WTC11 (cell line): Measurements from ENCODE around the gene MTURN. TPM values are rescaled to one million over a fixed set of nuclear protein-coding genes. Genes with fewer than 3 reads are reported as not detected.

Experiments
- ATAC-seq: fragments of 200-7000 bp; cut with Tn5 transposase; 2 replicates; pipeline ENCODE4 v1.10.0; 2021; ENCODE audit warnings: mild to moderate bottlenecking, moderate library complexity
- CTCF ChIA-PET: fragments of 300-600 bp; sonication (Branson Sonifier 250); formaldehyde crosslinking; loops from one replicate; lab custom pipeline; 2021; ENCODE audit warnings: antibody characterized with exemption; lab: Charles Lee
- POLR2A ChIA-PET: fragments of 350-600 bp; sonication (Branson Sonifier 250); formaldehyde crosslinking; loops from one replicate; lab custom pipeline; 2021; ENCODE audit warnings: antibody characterized with exemption; lab: Charles Lee
- DNase-seq: peaks from one replicate; pipeline ENCODE4 v3.0.0; 2021; ENCODE audit warnings: low spot score
- H3K27ac Mint-ChIP-seq: 2 replicates; pipeline ENCODE4 v1.8.0; 2021; ENCODE audit warnings: mixed read lengths
- H3K27me3 Mint-ChIP-seq: 2 replicates; pipeline ENCODE4 v1.8.0; 2021; ENCODE audit warnings: low read depth, mild to moderate bottlenecking, moderate library complexity, mixed read lengths
- H3K36me3 Mint-ChIP-seq: 2 replicates; pipeline ENCODE4 v1.8.0; 2021; ENCODE audit warnings: mixed read lengths
- H3K4me1 Mint-ChIP-seq: 2 replicates; pipeline ENCODE4 v1.8.0; 2022; ENCODE audit warnings: mixed read lengths
- H3K4me3 Mint-ChIP-seq: 2 replicates; pipeline ENCODE4 v1.8.0; 2021; ENCODE audit warnings: mild to moderate bottlenecking, moderate library complexity, mixed read lengths
- H3K9me3 Mint-ChIP-seq: 2 replicates; pipeline ENCODE4 v1.8.0; 2021; ENCODE audit warnings: mixed read lengths
- FOXP1 ChIP-seq: sonication (generic); formaldehyde crosslinking; IDR thresholded peaks from 2 replicates; pipeline ENCODE4 v1.8.0; 2022; ENCODE audit warnings: missing genetic modification reagents, mild to moderate bottlenecking, moderate library complexity, borderline replicate concordance
- GRHL2 ChIP-seq: fragments of 250-450 bp; sonication (Bioruptor Pico); IDR thresholded peaks from 2 replicates; pipeline ENCODE4 v1.8.0; 2022; ENCODE audit warnings: mild to moderate bottlenecking, moderate library complexity; ENCODE audit not compliant: insufficient replicate concordance, severe bottlenecking
- NFYB ChIP-seq: sonication (generic); formaldehyde crosslinking; conservative IDR thresholded peaks from 2 replicates; pipeline ENCODE4 v1.8.0; 2022; ENCODE audit warnings: low read depth, missing genetic modification reagents
- ZNF416 ChIP-seq: fragments of 250-450 bp; sonication (Bioruptor Pico); IDR thresholded peaks from 2 replicates; pipeline ENCODE4 v1.9.0; 2021; ENCODE audit warnings: mild to moderate bottlenecking, inconsistent platforms
- total RNA-seq: library from RNA; stranded (reverse); gene quantifications from 3 replicates; pipeline ENCODE4 v1.2.3, GENCODE V29; 2021
- TF ChIP-seq, protein P1 (sequence below): sonication (generic); formaldehyde crosslinking; IDR thresholded peaks from 2 replicates; pipeline ENCODE4 v1.8.0; 2022; ENCODE audit warnings: missing genetic modification reagents
- TF ChIP-seq, protein P2 (sequence below): fragments of 250-450 bp; sonication (Bioruptor Pico); IDR thresholded peaks from 2 replicates; pipeline ENCODE4 v1.9.0; 2021; ENCODE audit warnings: mild to moderate bottlenecking, borderline replicate concordance
- TF ChIP-seq, protein P3 (sequence below): sonication (generic); formaldehyde crosslinking; IDR thresholded peaks from 2 replicates; pipeline ENCODE4 v1.8.1; 2023; ENCODE audit warnings: mild to moderate bottlenecking, moderate library complexity, missing genetic modification reagents
- TF ChIP-seq, protein P4 (sequence below): fragments of 200-600 bp; IDR thresholded peaks from 2 replicates; pipeline ENCODE4 v1.8.0; 2022; ENCODE audit warnings: antibody characterized with exemption
- TF ChIP-seq, protein P5 (sequence below): sonication (generic); formaldehyde crosslinking; IDR thresholded peaks from 2 replicates; pipeline ENCODE4 v1.8.0; 2022; ENCODE audit warnings: mild to moderate bottlenecking, missing genetic modification reagents
- TF ChIP-seq, protein P6 (sequence below): sonication (generic); formaldehyde crosslinking; conservative IDR thresholded peaks from 2 replicates; pipeline ENCODE4 v1.8.1; 2022; ENCODE audit warnings: mild to moderate bottlenecking, missing genetic modification reagents

The MTURN gene
- total RNA-seq, 1 experiment from 2014 or later, result 5.0 TPM

DNA sequence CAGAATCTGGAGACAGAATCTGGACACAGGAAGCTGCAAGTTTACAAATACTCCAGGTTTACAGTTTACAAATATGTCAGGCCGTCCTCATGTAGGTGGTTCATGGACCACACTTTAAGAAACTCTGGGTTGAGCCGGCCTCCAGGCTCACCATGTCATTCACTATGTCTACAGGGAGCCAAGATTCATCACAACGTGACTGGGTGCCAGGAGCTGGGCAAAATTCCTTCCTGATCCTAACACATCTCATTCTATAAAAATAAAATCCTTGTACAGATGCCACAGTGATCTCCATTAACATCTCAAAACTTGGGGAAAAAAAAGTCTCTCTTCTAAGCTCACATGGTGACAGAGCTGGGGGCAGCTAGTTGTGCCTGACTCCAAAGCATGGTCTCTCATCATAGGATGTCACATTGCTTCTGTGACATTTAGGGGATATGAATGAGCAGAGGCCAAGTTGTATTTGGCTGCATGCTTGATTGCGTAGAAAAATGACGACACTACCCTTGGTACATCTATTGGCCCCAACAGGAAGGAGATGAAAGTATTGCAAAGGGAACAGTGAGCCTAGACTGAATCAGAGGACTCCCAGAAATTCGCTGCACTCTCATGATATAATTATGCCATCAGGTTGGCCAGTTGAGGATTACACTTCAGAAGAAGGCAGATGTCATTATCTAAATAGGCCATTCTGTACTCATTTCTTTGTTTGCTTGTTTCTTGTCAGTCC, 35.9 kb downstream of the MTURN start:
- Mint-ChIP-seq H3K27me3 (peaks cover 18% of the 10 kb centered on the region), H3K36me3 (no peaks in the 10 kb centered on the region), H3K4me3 (no peak overlapping the region), H3K4me1 (peaks cover 38% of the 10 kb centered on the region), H3K27ac (no peak overlapping the region), H3K9me3 (no peaks in the 10 kb centered on the region)
- no peak for ATAC-seq
- POLR2A ChIA-PET, result no interaction called here
- no peak for DNase-seq
- CTCF ChIA-PET, result interaction anchor here (1.5 kb wide), 1 partner anchor 105 kb away, joined by 3 read pairs; no protein-coding TSS in a partner anchor
- TF ChIP-seq, protein P1, sequence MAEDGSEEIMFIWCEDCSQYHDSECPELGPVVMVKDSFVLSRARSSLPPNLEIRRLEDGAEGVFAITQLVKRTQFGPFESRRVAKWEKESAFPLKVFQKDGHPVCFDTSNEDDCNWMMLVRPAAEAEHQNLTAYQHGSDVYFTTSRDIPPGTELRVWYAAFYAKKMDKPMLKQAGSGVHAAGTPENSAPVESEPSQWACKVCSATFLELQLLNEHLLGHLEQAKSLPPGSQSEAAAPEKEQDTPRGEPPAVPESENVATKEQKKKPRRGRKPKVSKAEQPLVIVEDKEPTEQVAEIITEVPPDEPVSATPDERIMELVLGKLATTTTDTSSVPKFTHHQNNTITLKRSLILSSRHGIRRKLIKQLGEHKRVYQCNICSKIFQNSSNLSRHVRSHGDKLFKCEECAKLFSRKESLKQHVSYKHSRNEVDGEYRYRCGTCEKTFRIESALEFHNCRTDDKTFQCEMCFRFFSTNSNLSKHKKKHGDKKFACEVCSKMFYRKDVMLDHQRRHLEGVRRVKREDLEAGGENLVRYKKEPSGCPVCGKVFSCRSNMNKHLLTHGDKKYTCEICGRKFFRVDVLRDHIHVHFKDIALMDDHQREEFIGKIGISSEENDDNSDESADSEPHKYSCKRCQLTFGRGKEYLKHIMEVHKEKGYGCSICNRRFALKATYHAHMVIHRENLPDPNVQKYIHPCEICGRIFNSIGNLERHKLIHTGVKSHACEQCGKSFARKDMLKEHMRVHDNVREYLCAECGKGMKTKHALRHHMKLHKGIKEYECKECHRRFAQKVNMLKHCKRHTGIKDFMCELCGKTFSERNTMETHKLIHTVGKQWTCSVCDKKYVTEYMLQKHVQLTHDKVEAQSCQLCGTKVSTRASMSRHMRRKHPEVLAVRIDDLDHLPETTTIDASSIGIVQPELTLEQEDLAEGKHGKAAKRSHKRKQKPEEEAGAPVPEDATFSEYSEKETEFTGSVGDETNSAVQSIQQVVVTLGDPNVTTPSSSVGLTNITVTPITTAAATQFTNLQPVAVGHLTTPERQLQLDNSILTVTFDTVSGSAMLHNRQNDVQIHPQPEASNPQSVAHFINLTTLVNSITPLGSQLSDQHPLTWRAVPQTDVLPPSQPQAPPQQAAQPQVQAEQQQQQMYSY, result no peak
- TF ChIP-seq, protein P2, sequence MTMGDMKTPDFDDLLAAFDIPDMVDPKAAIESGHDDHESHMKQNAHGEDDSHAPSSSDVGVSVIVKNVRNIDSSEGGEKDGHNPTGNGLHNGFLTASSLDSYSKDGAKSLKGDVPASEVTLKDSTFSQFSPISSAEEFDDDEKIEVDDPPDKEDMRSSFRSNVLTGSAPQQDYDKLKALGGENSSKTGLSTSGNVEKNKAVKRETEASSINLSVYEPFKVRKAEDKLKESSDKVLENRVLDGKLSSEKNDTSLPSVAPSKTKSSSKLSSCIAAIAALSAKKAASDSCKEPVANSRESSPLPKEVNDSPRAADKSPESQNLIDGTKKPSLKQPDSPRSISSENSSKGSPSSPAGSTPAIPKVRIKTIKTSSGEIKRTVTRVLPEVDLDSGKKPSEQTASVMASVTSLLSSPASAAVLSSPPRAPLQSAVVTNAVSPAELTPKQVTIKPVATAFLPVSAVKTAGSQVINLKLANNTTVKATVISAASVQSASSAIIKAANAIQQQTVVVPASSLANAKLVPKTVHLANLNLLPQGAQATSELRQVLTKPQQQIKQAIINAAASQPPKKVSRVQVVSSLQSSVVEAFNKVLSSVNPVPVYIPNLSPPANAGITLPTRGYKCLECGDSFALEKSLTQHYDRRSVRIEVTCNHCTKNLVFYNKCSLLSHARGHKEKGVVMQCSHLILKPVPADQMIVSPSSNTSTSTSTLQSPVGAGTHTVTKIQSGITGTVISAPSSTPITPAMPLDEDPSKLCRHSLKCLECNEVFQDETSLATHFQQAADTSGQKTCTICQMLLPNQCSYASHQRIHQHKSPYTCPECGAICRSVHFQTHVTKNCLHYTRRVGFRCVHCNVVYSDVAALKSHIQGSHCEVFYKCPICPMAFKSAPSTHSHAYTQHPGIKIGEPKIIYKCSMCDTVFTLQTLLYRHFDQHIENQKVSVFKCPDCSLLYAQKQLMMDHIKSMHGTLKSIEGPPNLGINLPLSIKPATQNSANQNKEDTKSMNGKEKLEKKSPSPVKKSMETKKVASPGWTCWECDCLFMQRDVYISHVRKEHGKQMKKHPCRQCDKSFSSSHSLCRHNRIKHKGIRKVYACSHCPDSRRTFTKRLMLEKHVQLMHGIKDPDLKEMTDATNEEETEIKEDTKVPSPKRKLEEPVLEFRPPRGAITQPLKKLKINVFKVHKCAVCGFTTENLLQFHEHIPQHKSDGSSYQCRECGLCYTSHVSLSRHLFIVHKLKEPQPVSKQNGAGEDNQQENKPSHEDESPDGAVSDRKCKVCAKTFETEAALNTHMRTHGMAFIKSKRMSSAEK (CRISPR knock-in tag), result no peak
- TF ChIP-seq, protein P3, sequence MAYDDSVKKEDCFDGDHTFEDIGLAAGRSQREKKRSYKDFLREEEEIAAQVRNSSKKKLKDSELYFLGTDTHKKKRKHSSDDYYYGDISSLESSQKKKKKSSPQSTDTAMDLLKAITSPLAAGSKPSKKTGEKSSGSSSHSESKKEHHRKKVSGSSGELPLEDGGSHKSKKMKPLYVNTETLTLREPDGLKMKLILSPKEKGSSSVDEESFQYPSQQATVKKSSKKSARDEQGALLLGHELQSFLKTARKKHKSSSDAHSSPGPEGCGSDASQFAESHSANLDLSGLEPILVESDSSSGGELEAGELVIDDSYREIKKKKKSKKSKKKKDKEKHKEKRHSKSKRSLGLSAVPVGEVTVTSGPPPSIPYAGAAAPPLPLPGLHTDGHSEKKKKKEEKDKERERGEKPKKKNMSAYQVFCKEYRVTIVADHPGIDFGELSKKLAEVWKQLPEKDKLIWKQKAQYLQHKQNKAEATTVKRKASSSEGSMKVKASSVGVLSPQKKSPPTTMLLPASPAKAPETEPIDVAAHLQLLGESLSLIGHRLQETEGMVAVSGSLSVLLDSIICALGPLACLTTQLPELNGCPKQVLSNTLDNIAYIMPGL (CRISPR knock-in tag), result no peak
- no peak for TF ChIP-seq ZNF416 (CRISPR knock-in tag)
- TF ChIP-seq, protein P4, sequence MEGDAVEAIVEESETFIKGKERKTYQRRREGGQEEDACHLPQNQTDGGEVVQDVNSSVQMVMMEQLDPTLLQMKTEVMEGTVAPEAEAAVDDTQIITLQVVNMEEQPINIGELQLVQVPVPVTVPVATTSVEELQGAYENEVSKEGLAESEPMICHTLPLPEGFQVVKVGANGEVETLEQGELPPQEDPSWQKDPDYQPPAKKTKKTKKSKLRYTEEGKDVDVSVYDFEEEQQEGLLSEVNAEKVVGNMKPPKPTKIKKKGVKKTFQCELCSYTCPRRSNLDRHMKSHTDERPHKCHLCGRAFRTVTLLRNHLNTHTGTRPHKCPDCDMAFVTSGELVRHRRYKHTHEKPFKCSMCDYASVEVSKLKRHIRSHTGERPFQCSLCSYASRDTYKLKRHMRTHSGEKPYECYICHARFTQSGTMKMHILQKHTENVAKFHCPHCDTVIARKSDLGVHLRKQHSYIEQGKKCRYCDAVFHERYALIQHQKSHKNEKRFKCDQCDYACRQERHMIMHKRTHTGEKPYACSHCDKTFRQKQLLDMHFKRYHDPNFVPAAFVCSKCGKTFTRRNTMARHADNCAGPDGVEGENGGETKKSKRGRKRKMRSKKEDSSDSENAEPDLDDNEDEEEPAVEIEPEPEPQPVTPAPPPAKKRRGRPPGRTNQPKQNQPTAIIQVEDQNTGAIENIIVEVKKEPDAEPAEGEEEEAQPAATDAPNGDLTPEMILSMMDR, result no peak
- TF ChIP-seq, protein P5, sequence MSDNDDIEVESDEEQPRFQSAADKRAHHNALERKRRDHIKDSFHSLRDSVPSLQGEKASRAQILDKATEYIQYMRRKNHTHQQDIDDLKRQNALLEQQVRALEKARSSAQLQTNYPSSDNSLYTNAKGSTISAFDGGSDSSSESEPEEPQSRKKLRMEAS (CRISPR knock-in tag), result no peak
- TF ChIP-seq NFYB, result no peak
- TF ChIP-seq, protein P6, sequence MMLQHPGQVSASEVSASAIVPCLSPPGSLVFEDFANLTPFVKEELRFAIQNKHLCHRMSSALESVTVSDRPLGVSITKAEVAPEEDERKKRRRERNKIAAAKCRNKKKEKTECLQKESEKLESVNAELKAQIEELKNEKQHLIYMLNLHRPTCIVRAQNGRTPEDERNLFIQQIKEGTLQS, result no peak
- TF ChIP-seq GRHL2 (CRISPR knock-in tag), result no peak
- TF ChIP-seq FOXP1 (CRISPR knock-in tag), result no peak
